ENCODE measurements around the gene HMHB1.
"Not testable (repeated sequence)": the region's sequence is repeated elsewhere in the genome, so short reads cannot be mapped to it uniquely, and the experiment has no call there.

Gene HMHB1

GRCh38 chr5:143805861-143806260 lies 6.1 kb upstream of the HMHB1 start:
- DNase-seq, result no peak

GRCh38 chr5:143806579-143806978 lies 5.4 kb upstream of the HMHB1 start:
- DNase-seq, result no peak

GRCh38 chr5:143807401-143807800 lies 4.6 kb upstream of the HMHB1 start:
- DNase-seq, result no peak

GRCh38 chr5:143816370-143816769 lies 4.4 kb downstream of the HMHB1 start:
- DNase-seq, result not testable (repeated sequence)

- no peak for DNase-seq
These were observed 7.8 kb downstream of the HMHB1 start for GRCh38 chr5:143819716-143820115.

GRCh38 chr5:143820451-143820850 lies 8.5 kb downstream of the HMHB1 start:
- DNase-seq, result no peak

- DNase-seq, result peak; percentile 53
These were observed 13.1 kb downstream of the HMHB1 start for GRCh38 chr5:143824851-143825720.

- DNase-seq, result peak; percentile 8
These were observed 15.0 kb downstream of the HMHB1 start for GRCh38 chr5:143826951-143827444.

- no peak for DNase-seq
These were observed 16.7 kb downstream of the HMHB1 start for GRCh38 chr5:143828710-143829109.

- no peak for DNase-seq
These were observed 21.2 kb downstream of the HMHB1 start for GRCh38 chr5:143833177-143833576.

- no peak for DNase-seq
These were observed 23.3 kb downstream of the HMHB1 start for GRCh38 chr5:143835251-143835650.

GRCh38 chr5:143836161-143836725 lies 24.3 kb downstream of the HMHB1 start:
- no peak for DNase-seq

- DNase-seq, result no peak
These were observed 25.4 kb downstream of the HMHB1 start for GRCh38 chr5:143837306-143837848.

- DNase-seq, result peak; percentile 3
These were observed 29.5 kb downstream of the HMHB1 start for GRCh38 chr5:143841446-143841845.

- DNase-seq, result no peak
These were observed 31.0 kb downstream of the HMHB1 start for GRCh38 chr5:143842920-143843319.

- no peak for DNase-seq
These were observed 31.5 kb downstream of the HMHB1 start for GRCh38 chr5:143843461-143843860.

GRCh38 chr5:143850050-143850683 lies 38.2 kb downstream of the HMHB1 start:
- no peak for DNase-seq

- DNase-seq, result no peak
These were observed 39.4 kb downstream of the HMHB1 start for GRCh38 chr5:143851383-143851782.

GRCh38 chr5:143860211-143860610 lies 48.2 kb downstream of the HMHB1 start:
- DNase-seq, result no peak

GRCh38 chr5:143862271-143862670 lies 50.3 kb downstream of the HMHB1 start:
- DNase-seq, result no peak

- DNase-seq, result no peak
These were observed 53.6 kb downstream of the HMHB1 start for GRCh38 chr5:143865426-143866025.
